Breast epithelium (tissue), 4 donors: ENCODE results near the gene TFF2. TPM values are rescaled to one million over a fixed set of nuclear protein-coding genes. Genes with fewer than 3 reads are reported as not detected.
A peak's percentile ranks its signal among the peaks of the same experiment; 100 is the strongest.

Experiments
- DNase-seq, 2 donors: peaks; one replicate each; pipeline ENCODE4 v3.0.0-alpha.2; 2019; ENCODE audit warnings: low spot score in 2 of 2
- H3K27ac ChIP-seq, 2 donors: fragments of 200-600 bp; sonication (generic) in 1 of 2; one replicate each; pipeline ENCODE4 v1.5.1; 2016 to 2019; ENCODE audit warnings: mild to moderate bottlenecking in 1 of 2
- H3K27me3 ChIP-seq, 2 donors: fragments of 200-600 bp; sonication (generic) in 1 of 2; one replicate each; pipeline versions ENCODE4 v1.5.1 to v1.6.0; 2017 to 2019; ENCODE audit warnings: control low read depth in 1 of 2, mild to moderate bottlenecking in 1 of 2
- H3K36me3 ChIP-seq: fragments of 200-600 bp; one replicate; pipeline ENCODE4 v1.5.1; 2019
- H3K4me1 ChIP-seq, 2 donors: fragments of 200-600 bp; sonication (generic); one replicate each; pipeline ENCODE4 v1.5.1; 2016 to 2019; ENCODE audit warnings: control low read depth in 1 of 2
- H3K4me3 ChIP-seq, 3 donors: fragments of 200-600 bp; sonication (generic); 1 replicate in 2 of 3; 2 replicates in 1 of 3; pipeline ENCODE4 v1.5.1; 2016 to 2019; ENCODE audit warnings: mild to moderate bottlenecking in 3 of 3, moderate library complexity in 2 of 3
- H3K9me3 ChIP-seq, 2 donors: fragments of 200-600 bp; sonication (generic) in 1 of 2; one replicate each; pipeline ENCODE4 v1.5.1; 2016 to 2019; ENCODE audit warnings: control low read depth in 1 of 2
- POLR2A ChIP-seq: fragments of 450-650 bp; IDR thresholded peaks from one replicate; pipeline ENCODE4 v1.6.1; 2016; ENCODE audit warnings: antibody characterized with exemption, mild to moderate bottlenecking, moderate library complexity
- POLR2AphosphoS5 ChIP-seq, 3 donors: sonication (generic); formaldehyde crosslinking; IDR thresholded peaks; one replicate each; pipeline ENCODE4 v1.6.1; 2017; ENCODE audit warnings: antibody characterized with exemption in 3 of 3
- intact Hi-C: fragments of 100-400 bp; cut with DNase I; formaldehyde crosslinking; loops from one replicate; pipeline ENCODE4 v1.15.1; 2023; ENCODE audit warnings: low total_unique reads
- total RNA-seq, 3 donors: library from RNA; depleted of rRNA; stranded (reverse); fragments of >200 nt; gene quantifications; one replicate each; pipeline ENCODE4 v1.1.0, GENCODE V29; 2016
- TF ChIP-seq, protein P1 (sequence below), 3 donors: fragments of 450-650 bp; IDR thresholded peaks; one replicate each; pipeline ENCODE4 v1.5.1; 2016 to 2017; ENCODE audit warnings: antibody characterized with exemption in 3 of 3, mild to moderate bottlenecking in 3 of 3, moderate library complexity in 3 of 3

TFF2 gene
- total RNA-seq, 3 donors from 2014 or later: not detected

DNA sequence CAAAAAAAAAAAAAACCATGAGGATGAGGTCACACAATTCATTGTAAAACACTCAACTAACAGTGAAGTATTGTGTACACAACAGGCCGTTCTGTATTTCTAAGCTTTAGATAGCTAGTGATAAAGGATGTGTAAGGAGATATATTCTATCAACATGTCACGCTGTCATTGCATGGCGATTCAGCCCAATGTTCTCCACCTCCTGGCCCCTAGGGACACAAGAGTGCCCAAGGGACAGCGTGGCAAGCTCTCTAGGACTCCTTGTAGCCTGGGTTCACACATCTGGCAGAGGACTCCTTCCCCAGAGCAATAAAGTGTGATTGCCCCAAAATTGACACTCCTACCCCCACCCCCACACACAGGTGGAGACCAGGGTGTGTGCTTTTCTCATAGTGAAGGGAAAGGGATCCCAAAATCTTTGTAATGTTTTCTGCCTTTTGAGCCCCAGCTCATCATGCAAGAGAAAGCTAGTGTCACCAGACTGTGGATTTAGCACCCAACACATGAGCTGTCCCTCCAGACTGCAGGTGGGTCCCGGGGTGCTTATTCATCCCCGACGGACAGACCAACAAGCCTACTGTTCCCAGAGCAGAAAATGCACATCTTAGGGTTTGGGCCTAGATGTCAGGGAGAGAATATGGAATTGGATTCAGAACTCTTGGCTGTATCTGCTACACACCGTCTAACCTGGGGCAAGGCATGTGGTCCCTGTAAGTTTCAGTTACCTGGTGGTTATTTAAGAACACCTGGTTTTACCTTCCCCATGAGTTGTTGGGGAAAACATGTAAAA is 33.6 kb upstream of the TFF2 start:
- H3K27me3 ChIP-seq: no peaks in the 10 kb centered on the region
- H3K4me1 ChIP-seq: no peaks in the 10 kb centered on the region
- no peaks in the 10 kb centered on the region for H3K9me3 ChIP-seq
- TF ChIP-seq, protein P1, sequence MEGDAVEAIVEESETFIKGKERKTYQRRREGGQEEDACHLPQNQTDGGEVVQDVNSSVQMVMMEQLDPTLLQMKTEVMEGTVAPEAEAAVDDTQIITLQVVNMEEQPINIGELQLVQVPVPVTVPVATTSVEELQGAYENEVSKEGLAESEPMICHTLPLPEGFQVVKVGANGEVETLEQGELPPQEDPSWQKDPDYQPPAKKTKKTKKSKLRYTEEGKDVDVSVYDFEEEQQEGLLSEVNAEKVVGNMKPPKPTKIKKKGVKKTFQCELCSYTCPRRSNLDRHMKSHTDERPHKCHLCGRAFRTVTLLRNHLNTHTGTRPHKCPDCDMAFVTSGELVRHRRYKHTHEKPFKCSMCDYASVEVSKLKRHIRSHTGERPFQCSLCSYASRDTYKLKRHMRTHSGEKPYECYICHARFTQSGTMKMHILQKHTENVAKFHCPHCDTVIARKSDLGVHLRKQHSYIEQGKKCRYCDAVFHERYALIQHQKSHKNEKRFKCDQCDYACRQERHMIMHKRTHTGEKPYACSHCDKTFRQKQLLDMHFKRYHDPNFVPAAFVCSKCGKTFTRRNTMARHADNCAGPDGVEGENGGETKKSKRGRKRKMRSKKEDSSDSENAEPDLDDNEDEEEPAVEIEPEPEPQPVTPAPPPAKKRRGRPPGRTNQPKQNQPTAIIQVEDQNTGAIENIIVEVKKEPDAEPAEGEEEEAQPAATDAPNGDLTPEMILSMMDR (IDR thresholded peaks at IDR 0.05): no peak
- no peak for TF ChIP-seq POLR2A
- no peak for TF ChIP-seq POLR2AphosphoS5 (IDR thresholded peaks at IDR 0.05)
- no peak overlapping the region for H3K4me3 ChIP-seq
- no peak for DNase-seq
- intact Hi-C loops: no loop called here
- H3K36me3 ChIP-seq: no peaks in the 10 kb centered on the region
- no peak overlapping the region for H3K27ac ChIP-seq

DNA sequence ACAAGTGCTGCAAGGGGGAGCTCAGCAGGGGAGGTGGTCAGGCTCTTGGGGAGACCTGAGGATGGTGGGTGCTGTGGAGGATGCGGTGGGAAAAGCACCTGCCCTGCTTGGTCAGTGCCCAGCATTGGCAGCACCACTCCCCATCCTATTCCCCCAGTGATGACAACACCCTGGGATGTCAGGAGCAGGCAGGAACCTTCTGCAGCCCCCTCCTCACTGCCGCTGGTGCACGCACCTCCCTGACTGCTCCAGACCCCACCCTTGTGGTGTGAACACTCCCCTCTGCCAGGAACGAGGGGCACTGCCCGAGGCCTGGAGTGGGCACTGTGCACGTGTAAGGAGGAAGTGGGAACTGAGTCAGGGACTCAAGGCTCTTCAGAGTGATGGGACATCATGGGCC is 32.5 kb upstream of the TFF2 start:
- DNase-seq: no peak
- TF ChIP-seq, protein P1 (IDR thresholded peaks at IDR 0.05): no peak
- no peak for TF ChIP-seq POLR2A
- TF ChIP-seq POLR2AphosphoS5 (IDR thresholded peaks at IDR 0.05): no peak
- H3K9me3 ChIP-seq: no peaks in the 10 kb centered on the region
- no peak overlapping the region for H3K27ac ChIP-seq
- no peaks in the 10 kb centered on the region for H3K27me3 ChIP-seq
- no peaks in the 10 kb centered on the region for H3K36me3 ChIP-seq
- H3K4me3 ChIP-seq: no peak overlapping the region
- intact Hi-C loops: no loop called here
- H3K4me1 ChIP-seq: no peaks in the 10 kb centered on the region

- no peaks in the 10 kb centered on the region for H3K27me3 ChIP-seq
- TF ChIP-seq, protein P1 (IDR thresholded peaks at IDR 0.05): no peak
- TF ChIP-seq POLR2AphosphoS5 (IDR thresholded peaks at IDR 0.05) (no peak), POLR2A (no peak)
- H3K27ac ChIP-seq: no peak overlapping the region
- H3K4me1 ChIP-seq: no peaks in the 10 kb centered on the region
- no peaks in the 10 kb centered on the region for H3K9me3 ChIP-seq
- DNase-seq: no peak
- intact Hi-C loops: no loop called here
- H3K4me3 ChIP-seq: no peak overlapping the region
- H3K36me3 ChIP-seq: no peaks in the 10 kb centered on the region
Observed at GRCh38 chr21:42382915-42383314, 32.1 kb upstream of the TFF2 start.

DNA sequence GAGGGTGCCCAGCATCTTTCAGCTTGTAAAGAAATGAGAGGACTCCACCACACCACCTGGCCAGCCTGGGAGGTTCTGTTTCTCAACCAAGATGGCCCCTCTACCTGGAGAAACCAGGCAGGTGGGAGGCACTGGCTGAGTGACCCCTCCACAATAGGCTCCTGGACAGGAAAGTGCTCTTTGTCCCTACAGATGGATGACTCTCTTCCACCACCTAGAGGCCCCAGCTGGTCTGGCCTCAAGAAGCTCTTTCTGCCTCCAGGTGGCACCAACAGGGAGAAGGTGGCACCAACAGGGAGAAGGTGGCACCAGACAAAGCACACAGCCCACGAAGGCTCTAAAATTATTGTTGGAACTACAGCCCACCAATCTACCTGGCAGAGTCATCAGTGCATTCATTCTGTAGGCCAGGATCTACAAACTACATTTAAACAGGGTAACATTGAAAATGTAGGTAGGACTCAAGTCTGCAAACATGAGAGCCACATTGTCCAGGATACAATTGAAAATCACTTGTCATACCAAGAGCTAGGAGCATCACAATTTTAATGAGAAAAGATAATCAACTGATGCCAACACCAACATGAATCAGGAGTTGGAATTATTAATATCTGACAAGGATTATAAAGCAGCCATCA is 30.7 kb upstream of the TFF2 start:
- TF ChIP-seq, protein P1 (IDR thresholded peaks at IDR 0.05): peak in 2 of 3 donors; percentile 66 to 88
- TF ChIP-seq POLR2A (no peak), POLR2AphosphoS5 (IDR thresholded peaks at IDR 0.05) (no peak)
- H3K36me3 ChIP-seq: no peaks in the 10 kb centered on the region
- intact Hi-C loops: no loop called here
- H3K27me3 ChIP-seq: no peaks in the 10 kb centered on the region
- no peak overlapping the region for H3K4me3 ChIP-seq
- no peak overlapping the region for H3K27ac ChIP-seq
- H3K4me1 ChIP-seq: no peaks in the 10 kb centered on the region
- H3K9me3 ChIP-seq: no peaks in the 10 kb centered on the region
- DNase-seq: peak in 1 of 2 donors; percentile 35
